ENCODE measurements around the gene MUCL3.

Gene MUCL3

DNA sequence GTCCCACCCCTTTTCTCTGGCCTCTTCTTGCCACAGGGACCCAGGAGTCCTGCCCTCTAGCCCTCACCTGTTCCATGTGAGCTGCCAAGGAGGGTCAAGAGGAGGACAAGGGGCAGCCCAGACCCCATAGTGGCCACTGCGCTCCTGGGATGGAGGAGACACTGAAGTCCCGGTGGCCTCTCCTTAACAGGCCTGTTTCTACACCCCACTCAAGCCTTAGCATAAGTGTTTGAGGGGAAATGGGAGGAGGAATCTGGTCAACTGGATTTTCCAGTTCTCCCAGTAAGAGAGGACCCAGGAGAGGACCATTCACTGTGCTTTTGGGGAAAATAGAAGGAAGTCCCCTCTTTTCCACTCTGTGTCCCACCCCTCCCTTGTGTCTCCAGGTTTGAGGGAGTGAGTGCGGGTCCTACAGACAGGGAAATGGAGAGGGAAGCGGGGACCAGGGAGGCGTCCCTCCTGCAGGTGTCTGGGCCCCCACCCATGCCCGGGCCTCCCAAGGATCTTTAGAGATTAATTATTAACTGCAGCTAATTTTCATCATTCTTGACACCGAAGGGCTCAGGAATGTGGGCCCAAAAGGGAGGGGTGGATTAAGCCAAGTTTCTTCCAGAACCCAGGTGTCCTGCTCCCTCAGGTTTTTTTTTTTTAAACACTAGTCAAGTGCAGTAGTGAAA lies 8.7 kb upstream of the MUCL3 start, which contains the start of gene SFTA2:
Gene SFTA2, minus strand, starts transcription at position 202 of the 677 bp plus-strand sequence. Its CDS starts 74 bp downstream, at position 128.
- Histone ChIP-seq H3K9ac (ENCODE audit: low read length) (peak within 1 kb of the TSS; percentile 14), H3K36me3 (ENCODE audit: control insufficient read depth, insufficient read depth, low read length) (no peaks in the 10 kb centered on the region), H3K9me3 (ENCODE audit: control insufficient read depth, low read length) (peaks cover 6% of the 10 kb centered on the region), H3K4me3 (ENCODE audit: low read length) (peak within 1 kb of the TSS; percentile 2), H3K27me3 (ENCODE audit: control insufficient read depth, insufficient read depth, low read length) (no peaks in the 10 kb centered on the region), H3K4me1 (ENCODE audit: control insufficient read depth, insufficient read depth, low read length) (peaks cover 60% of the 10 kb centered on the region)

DNA sequence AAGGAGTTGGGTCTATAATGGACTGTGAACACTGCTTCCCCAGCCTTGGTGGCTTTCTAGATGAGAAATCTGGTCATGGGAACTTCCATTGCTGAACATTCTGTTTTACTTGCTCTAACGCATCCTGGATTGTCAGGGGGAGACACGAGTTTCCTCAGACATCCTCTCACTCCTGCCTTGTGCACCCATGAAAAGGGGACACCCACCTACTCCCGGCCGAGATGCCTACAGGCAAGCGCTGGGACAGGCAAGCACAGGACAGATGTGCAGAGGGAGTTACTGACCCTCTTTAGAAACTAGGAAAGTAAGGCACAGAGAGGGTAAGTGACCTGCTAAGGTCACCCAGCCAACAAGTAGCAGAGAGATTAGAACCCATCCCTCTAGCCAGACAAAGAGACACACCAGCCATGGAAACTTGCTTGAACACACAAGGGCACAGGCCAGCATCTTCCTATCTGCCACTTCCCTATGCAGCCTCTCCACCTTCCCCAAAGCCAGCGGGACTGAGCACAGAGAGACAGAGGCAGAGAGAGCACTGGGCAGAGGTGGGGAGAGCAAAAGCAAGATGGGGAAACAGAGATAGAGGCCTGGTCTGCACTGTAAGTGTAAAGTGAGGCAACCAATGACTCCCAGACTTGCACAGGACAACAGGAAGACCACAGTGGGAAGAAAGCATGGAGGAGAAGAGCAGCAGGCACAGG lies 8.0 kb upstream of the MUCL3 start:
- Histone ChIP-seq H3K9ac (ENCODE audit: low read length) (peak overlapping the region; percentile 14), H3K4me3 (ENCODE audit: low read length) (no peak overlapping the region)

DNA sequence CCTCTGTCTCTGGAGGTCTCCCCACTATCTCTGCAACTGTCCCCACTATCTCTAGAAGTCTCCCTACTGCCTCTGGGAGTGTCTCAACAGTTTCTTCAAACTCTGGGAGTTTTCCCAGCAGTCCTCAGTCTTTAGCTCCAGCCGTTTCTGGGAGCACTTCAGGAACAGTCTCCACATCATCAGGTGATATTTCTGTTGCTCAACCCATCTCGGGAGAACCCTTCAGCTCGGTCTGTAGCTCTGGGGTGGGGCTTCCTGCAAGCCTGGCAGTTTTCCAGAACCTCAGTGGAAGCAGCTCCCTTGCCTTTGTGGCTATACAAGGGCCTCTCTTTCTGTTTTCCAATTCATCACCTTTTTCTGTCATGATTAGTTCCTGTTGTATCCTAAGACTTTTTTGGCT lies 5.8 kb upstream of the MUCL3 start:
- Histone ChIP-seq H3K4me1 (ENCODE audit: control insufficient read depth, insufficient read depth, low read length) (peaks cover 80% of the 10 kb centered on the region), H3K27me3 (ENCODE audit: control insufficient read depth, insufficient read depth, low read length) (no peaks in the 10 kb centered on the region), H3K4me3 (ENCODE audit: low read length) (no peak overlapping the region), H3K9ac (ENCODE audit: low read length) (no peak overlapping the region), H3K9me3 (ENCODE audit: control insufficient read depth, low read length) (no peaks in the 10 kb centered on the region), H3K36me3 (ENCODE audit: control insufficient read depth, insufficient read depth, low read length) (no peaks in the 10 kb centered on the region)

More for the DNA sequence above, 8.0 kb upstream of the MUCL3 start:
- H3K27me3 ChIP-seq (ENCODE audit: control insufficient read depth, insufficient read depth, low read length), result no peaks in the 10 kb centered on the region
- H3K4me1 ChIP-seq (ENCODE audit: control insufficient read depth, insufficient read depth, low read length), result peaks cover 59% of the 10 kb centered on the region
- H3K9me3 ChIP-seq (ENCODE audit: control insufficient read depth, low read length), result peaks cover 6% of the 10 kb centered on the region
- H3K36me3 ChIP-seq (ENCODE audit: control insufficient read depth, insufficient read depth, low read length), result no peaks in the 10 kb centered on the region

DNA sequence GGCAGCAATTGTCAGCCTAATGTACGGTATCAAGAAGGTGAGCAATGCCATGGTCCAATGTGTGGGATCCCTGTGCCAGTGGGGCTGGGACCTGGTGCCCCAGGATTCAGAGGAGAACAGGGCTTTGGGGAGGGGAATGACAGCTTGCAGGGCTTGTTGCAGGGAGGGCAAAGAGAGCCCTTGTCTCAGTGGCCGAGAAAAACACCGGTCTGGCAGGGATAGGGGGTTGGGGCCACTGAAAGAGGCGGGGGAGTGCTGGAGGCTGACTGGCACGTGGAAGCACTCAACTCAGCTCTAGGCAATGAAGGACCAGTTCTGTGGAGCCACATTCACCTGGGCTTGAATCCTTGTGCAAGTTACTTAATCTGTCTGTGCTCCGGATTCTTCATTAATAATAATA lies 3.5 kb upstream of the MUCL3 start:
- Histone ChIP-seq H3K27me3 (ENCODE audit: control insufficient read depth, insufficient read depth, low read length) (no peaks in the 10 kb centered on the region), H3K36me3 (ENCODE audit: control insufficient read depth, insufficient read depth, low read length) (peaks cover 5% of the 10 kb centered on the region), H3K4me1 (ENCODE audit: control insufficient read depth, insufficient read depth, low read length) (peaks cover 73% of the 10 kb centered on the region), H3K9me3 (ENCODE audit: control insufficient read depth, low read length) (no peaks in the 10 kb centered on the region), H3K4me3 (ENCODE audit: low read length) (no peak overlapping the region), H3K9ac (ENCODE audit: low read length) (no peak overlapping the region)

DNA sequence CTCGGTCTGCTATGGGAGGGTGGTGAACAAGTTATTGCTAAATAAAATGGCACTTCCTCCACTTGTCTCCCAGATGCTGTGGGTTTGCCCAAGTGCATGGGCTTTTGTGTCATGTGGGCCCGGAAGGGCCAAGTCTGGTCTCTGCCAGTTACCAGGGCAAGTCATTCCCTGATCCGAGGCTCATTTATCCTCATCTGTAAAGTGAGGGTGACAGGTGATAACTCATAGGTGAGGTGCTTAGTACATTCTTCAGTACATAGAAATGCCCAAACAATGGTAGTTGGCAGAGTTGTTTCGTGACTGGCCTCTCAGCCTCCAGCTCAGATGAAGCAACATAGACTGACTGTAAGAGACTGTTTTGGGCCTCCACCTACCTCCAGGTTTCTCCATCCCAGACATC lies 2.0 kb upstream of the MUCL3 start:
- Histone ChIP-seq H3K4me3 (ENCODE audit: low read length) (no peak overlapping the region), H3K4me1 (ENCODE audit: control insufficient read depth, insufficient read depth, low read length) (peaks cover 72% of the 10 kb centered on the region), H3K9ac (ENCODE audit: low read length) (peak overlapping the region; percentile 41), H3K9me3 (ENCODE audit: control insufficient read depth, low read length) (no peaks in the 10 kb centered on the region), H3K36me3 (ENCODE audit: control insufficient read depth, insufficient read depth, low read length) (peaks cover 10% of the 10 kb centered on the region), H3K27me3 (ENCODE audit: control insufficient read depth, insufficient read depth, low read length) (peaks cover 6% of the 10 kb centered on the region)

DNA sequence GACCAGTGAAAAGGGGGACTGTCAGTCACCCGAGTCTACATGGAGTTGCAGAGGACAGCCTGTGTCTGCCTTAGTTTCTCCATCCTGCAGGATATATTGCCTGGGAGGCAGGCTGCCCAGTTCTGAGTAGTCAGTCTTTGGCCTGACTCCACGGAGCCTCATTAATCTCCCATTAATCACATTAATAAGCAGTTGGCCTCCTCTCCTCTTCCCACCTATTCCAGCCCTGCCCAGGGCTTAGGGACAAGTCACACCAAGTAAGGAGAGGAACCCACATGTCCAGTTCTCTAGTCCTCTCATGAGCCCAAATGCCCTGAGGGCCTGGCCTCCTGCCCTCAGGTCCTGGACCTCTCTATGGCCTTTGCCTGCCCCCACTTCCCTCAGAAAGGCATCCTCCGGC lies 1.3 kb upstream of the MUCL3 start:
- Histone ChIP-seq H3K9me3 (ENCODE audit: control insufficient read depth, low read length) (no peaks in the 10 kb centered on the region), H3K4me1 (ENCODE audit: control insufficient read depth, insufficient read depth, low read length) (peaks cover 65% of the 10 kb centered on the region), H3K9ac (ENCODE audit: low read length) (peak overlapping the region; percentile 84), H3K27me3 (ENCODE audit: control insufficient read depth, insufficient read depth, low read length) (peaks cover 6% of the 10 kb centered on the region), H3K4me3 (ENCODE audit: low read length) (no peak overlapping the region), H3K36me3 (ENCODE audit: control insufficient read depth, insufficient read depth, low read length) (peaks cover 10% of the 10 kb centered on the region)

DNA sequence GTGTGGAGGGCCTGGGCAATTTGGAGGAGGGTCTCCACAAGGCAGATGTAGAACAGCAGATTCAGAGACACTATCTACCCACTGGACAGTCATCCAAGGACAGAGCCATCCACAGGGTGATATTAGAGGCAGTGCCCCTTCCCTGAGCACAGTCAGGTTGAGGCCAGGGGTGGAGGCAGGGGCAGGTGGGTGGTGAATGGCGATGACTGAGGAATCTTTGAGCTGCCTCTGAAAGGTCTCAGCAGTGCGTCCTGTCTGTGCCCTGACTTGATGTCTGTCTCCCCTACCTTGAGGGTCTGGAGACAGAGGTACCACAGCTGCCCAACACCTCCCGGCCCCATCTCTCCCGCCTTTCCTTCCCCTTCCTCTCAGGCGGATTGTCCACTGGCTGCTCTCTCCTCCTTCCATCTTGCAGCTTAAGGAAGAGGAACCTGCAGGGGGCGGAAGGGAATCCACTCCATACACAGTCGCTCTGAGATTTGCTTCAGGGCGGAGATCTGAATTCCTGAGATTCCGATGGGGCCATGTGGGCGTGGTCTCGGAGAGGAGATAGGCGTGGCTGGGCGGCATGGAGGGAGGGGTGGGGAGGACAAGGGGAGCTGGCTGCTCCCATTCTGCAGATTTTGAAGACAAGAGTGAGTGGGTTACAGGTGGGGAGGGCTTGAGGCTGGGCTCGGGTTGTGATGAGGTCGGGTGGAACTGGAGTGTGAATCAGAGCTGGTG lies 1.7 kb downstream of the MUCL3 start:
- H3K9ac ChIP-seq (ENCODE audit: low read length), result peak overlapping the region; percentile 84
- H3K9me3 ChIP-seq (ENCODE audit: control insufficient read depth, low read length), result no peaks in the 10 kb centered on the region
- peak overlapping the region; percentile 48 for H3K4me3 ChIP-seq (ENCODE audit: low read length)
- peaks cover 57% of the 10 kb centered on the region for H3K4me1 ChIP-seq (ENCODE audit: control insufficient read depth, insufficient read depth, low read length)
- peaks cover 6% of the 10 kb centered on the region for H3K27me3 ChIP-seq (ENCODE audit: control insufficient read depth, insufficient read depth, low read length)
- peaks cover 14% of the 10 kb centered on the region for H3K36me3 ChIP-seq (ENCODE audit: control insufficient read depth, insufficient read depth, low read length)

DNA sequence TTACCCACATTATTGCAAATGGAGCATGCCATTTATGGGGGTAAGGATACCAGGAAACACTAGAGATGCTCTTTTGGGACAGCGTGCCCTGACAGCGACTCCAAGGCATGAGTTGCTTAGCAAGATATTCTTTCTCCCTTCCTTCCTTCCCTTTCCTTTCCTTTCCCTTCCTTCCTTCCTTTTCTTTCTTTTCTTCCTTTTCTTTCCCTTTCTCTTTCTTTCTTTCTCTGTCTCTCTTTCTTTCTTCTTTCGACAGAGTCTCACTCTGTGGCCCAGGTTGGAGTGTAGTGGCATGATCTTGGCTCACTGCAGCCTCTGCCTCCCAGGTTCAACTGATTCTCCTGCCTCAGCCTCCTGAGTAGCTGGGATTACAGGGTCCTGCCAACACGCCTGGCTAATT lies 3.3 kb downstream of the MUCL3 start:
- Histone ChIP-seq H3K27me3 (ENCODE audit: control insufficient read depth, insufficient read depth, low read length) (peaks cover 6% of the 10 kb centered on the region), H3K4me1 (ENCODE audit: control insufficient read depth, insufficient read depth, low read length) (peaks cover 42% of the 10 kb centered on the region), H3K36me3 (ENCODE audit: control insufficient read depth, insufficient read depth, low read length) (peaks cover 14% of the 10 kb centered on the region), H3K9ac (ENCODE audit: low read length) (no peak overlapping the region), H3K9me3 (ENCODE audit: control insufficient read depth, low read length) (no peaks in the 10 kb centered on the region), H3K4me3 (ENCODE audit: low read length) (no peak overlapping the region)

DNA sequence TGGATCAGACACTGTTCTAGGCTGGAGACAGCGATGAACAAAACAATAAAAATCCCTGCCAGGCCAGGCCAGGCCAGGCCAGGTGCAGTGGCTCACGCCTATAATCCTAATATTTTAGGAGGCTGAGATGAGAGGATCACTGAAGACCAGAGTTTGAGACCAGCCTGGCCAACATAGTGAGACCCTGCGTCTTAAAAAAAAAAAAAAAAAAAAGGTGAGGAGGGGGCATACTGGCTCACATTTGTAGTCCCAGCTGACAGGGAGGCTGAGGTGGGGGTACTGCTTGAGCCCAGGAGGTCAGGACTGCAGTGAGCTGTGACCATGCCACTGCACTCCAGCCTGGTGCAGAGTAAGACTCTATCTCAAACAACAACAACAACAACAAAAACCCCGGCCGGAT lies 4.5 kb downstream of the MUCL3 start:
- Histone ChIP-seq H3K4me1 (ENCODE audit: control insufficient read depth, insufficient read depth, low read length) (peaks cover 31% of the 10 kb centered on the region), H3K9ac (ENCODE audit: low read length) (no peak overlapping the region), H3K27me3 (ENCODE audit: control insufficient read depth, insufficient read depth, low read length) (peaks cover 6% of the 10 kb centered on the region), H3K9me3 (ENCODE audit: control insufficient read depth, low read length) (no peaks in the 10 kb centered on the region), H3K36me3 (ENCODE audit: control insufficient read depth, insufficient read depth, low read length) (peaks cover 14% of the 10 kb centered on the region), H3K4me3 (ENCODE audit: low read length) (no peak overlapping the region)

DNA sequence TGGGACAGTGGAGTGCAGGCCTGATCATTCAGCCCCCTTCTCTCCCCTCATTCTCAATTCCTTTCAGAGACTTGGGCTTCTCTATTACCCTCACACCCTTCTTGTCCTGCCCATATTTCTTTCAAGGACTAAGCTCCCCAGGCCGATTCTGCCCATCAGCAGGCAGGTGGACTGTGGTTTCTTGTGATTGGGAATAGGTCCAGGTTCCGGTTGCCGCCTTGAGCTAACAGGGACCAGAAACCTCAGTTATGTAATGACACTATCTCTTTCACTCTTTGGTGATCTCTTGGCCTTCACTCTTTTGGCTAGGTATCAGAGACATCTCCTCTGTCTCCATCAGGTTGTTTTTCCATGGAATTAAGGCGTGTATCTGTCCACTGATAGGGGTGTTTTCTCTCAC lies 6.5 kb downstream of the MUCL3 start:
- H3K36me3 ChIP-seq (ENCODE audit: control insufficient read depth, insufficient read depth, low read length), result peaks cover 22% of the 10 kb centered on the region
- no peak overlapping the region for H3K9ac ChIP-seq (ENCODE audit: low read length)
- peaks cover 26% of the 10 kb centered on the region for H3K4me1 ChIP-seq (ENCODE audit: control insufficient read depth, insufficient read depth, low read length)
- H3K4me3 ChIP-seq (ENCODE audit: low read length), result no peak overlapping the region
- no peaks in the 10 kb centered on the region for H3K9me3 ChIP-seq (ENCODE audit: control insufficient read depth, low read length)
- H3K27me3 ChIP-seq (ENCODE audit: control insufficient read depth, insufficient read depth, low read length), result peaks cover 6% of the 10 kb centered on the region

DNA sequence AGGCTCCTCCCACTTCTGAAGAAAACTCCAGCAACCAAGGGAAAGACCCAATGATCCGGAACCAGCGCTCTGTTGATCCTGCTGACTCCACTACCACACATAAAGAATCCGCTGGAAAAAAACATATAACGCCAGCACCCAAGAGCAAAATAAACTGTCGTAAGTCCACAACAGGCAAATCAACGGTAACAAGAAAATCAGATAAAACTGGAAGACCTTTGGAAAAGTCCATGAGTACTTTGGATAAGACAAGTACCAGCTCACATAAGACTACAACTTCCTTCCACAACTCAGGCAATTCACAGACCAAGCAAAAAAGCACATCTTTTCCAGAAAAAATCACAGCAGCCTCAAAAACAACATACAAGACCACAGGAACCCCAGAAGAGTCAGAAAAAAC lies 8.0 kb downstream of the MUCL3 start:
- no peaks in the 10 kb centered on the region for H3K9me3 ChIP-seq (ENCODE audit: control insufficient read depth, low read length)
- H3K9ac ChIP-seq (ENCODE audit: low read length), result no peak overlapping the region

DNA sequence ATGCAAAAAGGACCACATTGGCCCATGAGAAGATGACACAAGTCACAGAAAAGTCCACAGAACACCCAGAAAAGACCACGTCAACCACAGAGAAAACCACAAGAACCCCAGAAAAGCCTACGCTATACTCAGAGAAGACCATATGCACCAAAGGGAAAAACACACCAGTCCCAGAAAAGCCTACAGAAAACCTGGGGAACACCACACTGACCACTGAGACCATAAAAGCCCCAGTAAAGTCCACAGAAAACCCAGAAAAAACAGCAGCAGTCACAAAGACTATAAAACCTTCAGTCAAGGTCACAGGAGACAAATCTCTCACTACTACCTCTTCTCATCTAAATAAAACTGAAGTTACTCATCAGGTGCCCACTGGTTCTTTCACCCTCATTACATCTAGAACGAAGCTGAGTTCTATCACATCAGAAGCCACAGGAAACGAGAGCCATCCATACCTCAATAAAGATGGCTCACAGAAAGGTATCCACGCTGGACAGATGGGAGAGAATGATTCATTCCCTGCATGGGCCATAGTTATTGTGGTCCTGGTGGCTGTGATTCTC lies 11.2 kb downstream of the MUCL3 start:
- Histone ChIP-seq H3K36me3 (ENCODE audit: control insufficient read depth, insufficient read depth, low read length) (peaks cover 13% of the 10 kb centered on the region), H3K4me1 (ENCODE audit: control insufficient read depth, insufficient read depth, low read length) (peaks cover 21% of the 10 kb centered on the region), H3K9ac (ENCODE audit: low read length) (no peak overlapping the region), H3K27me3 (ENCODE audit: control insufficient read depth, insufficient read depth, low read length) (no peaks in the 10 kb centered on the region), H3K9me3 (ENCODE audit: control insufficient read depth, low read length) (no peaks in the 10 kb centered on the region), H3K4me3 (ENCODE audit: low read length) (no peak overlapping the region)

More for the DNA sequence above, 8.0 kb downstream of the MUCL3 start:
- no peaks in the 10 kb centered on the region for H3K27me3 ChIP-seq (ENCODE audit: control insufficient read depth, insufficient read depth, low read length)
- peaks cover 16% of the 10 kb centered on the region for H3K4me1 ChIP-seq (ENCODE audit: control insufficient read depth, insufficient read depth, low read length)
- H3K36me3 ChIP-seq (ENCODE audit: control insufficient read depth, insufficient read depth, low read length), result peaks cover 16% of the 10 kb centered on the region
- no peak overlapping the region for H3K4me3 ChIP-seq (ENCODE audit: low read length)

Measured in mucosa of stomach (tissue), 1 donor.